GM19035 (cell line): ENCODE results near the gene TDP1.
"Not testable (repeated sequence)": the region's sequence is repeated elsewhere in the genome, so short reads cannot be mapped to it uniquely, and the experiment has no call there.

Source experiments
- ATAC-seq: cut with Tn5 transposase; IDR thresholded peaks from one replicate; pipeline ENCODE4 v1.9.1; 2021; ENCODE audit not compliant: unreplicated experiment

Gene TDP1

DNA sequence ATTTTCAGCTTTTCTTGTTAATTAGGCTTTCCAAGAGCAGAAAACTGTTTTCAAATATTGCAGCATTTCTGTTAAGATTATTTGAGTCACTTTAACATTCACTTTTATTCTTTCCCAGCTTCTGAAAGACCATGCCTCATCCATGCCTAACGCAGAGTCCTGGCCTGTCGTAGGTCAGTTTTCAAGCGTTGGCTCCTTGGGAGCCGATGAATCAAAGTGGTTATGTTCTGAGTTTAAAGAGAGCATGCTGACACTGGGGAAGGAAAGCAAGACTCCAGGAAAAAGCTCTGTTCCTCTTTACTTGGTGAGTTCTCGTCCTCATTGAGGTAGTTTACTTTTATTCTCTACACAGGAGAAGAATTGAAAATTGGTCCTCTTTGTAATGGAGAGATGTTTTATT is 33.1 kb downstream of the TDP1 start:
- no peak for ATAC-seq

GRCh38 chr14:89990218-89990617 is 34.5 kb downstream of the TDP1 start:
- ATAC-seq, result no peak

DNA sequence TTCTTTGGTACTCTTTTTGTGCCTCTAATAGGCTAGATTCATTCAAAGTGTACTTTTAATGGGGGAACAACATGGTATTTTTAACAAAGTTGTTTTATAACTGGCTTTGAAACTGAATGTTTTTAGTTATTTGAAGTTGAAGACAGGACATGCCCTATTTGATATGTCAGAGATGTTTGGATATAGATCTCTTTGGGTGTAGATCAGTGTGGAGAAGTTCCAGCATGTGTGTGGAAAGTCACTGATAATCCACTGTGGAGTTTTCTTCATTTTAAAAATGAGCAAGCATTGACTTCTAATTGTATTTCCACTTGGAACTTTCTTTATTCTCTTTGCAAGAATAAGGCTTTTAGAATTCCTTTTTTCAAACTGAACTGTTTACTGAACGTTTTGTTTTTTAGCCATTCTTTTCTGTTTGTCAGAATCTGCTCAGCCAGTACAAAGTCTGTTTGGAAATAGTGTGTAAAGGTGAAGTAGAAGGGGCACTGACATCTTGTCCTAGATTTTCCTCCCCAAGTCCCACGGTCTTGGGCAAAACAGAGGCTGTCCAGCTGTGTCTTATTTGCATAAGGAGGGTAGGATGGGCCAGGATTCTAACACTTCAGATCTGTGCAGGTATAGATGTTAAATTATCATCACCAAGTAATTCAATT is 35.0 kb downstream of the TDP1 start:
- no peak for ATAC-seq

GRCh38 chr14:89992273-89992672 is 36.5 kb downstream of the TDP1 start:
- no peak for ATAC-seq

DNA sequence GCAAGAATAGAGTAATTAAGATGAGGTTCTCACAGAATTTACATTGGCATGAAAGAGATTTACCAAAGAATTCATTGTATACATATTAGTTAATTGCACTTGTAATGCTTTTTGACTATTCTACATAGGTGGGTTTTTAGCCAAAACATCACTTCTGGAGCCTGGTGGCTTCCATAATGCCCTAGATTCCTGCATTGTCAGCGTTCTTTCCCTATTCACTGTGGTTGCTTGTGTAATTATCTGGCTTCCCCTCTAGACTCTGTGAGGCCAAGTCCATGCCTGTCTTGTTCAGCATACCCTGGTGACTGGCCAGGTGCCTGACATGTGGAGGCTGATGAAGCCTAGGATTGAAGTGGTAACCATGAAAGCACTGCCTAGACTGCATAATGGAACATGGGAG is 41.2 kb downstream of the TDP1 start:
- no peak for ATAC-seq

DNA sequence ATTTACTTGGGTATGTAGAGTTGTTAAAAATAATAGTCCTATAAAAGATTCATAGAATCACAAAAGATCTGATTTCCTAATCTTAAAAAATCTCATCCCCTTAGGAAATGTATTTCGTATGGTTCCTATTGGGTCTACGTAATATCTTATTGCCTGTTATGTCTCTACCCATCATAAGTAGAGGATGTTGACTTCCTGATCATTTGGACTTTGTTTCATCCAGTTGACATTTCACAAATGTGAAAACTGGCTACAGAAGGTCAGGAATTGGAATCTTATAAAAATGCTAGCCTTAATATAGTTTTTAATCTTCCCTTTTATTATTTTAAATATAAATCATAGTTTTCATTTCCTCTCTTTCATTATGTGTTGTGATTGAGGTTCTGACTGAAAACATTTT is 45.2 kb downstream of the TDP1 start:
- ATAC-seq, result no peak

DNA sequence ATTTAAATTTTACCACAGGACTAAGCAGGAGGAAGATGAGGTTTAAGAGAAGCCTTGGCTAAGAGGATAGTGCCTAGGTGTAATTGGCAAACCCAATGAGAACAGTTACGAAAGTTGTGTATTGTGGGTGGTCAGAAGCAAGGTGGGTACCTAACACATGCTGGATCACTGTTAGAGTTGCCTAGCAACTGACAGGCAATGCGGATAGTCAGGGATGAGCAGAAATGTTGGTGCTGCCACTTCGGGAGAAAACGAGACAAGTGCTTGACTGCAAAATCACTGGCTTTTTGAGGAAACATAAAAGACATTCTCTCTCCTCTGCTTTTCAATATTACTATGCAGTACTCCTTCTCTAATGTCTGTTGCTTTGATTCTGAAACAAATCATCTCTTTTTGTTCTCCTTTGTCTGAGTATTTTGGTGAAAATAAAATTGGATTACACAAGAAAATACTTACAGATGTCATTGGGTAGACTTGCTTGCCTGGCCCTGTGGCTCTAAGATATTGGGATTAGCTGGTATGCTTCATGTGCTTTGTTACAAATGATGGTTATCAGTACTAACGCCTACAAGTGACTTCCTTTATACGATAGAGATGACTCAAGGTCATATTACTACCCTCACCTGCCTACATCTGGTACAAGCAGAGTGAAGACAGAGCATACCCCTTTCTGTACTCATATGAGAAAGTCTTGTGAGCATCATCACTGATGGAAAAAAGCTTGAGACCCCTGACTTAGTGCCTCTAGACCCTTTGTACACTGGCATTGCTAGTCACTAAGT is 48.0 kb downstream of the TDP1 start:
- ATAC-seq, result no peak

- ATAC-seq, result no peak
Observed at GRCh38 chr14:90005441-90005840, 49.7 kb downstream of the TDP1 start.

GRCh38 chr14:90005939-90006530 is 50.3 kb downstream of the TDP1 start:
- no peak for ATAC-seq

DNA sequence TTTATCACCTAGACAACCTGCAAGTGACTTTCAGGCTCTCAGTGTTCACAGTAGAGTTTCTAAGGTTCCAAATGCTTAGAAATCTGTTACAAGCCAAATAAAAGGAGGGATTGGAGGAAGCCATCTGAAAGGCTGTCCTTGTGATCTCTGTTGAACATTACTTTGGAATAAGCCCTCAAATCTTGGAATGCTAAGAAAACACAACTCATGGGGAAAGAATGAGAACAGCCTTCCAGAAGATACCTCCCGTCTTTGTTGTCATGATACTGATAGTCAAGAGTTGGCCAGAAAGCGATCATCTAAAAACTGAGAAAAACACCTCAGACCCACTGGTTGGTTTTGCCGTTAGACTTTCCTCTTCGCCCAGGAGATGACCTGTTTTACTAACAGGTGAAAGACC is 61.6 kb downstream of the TDP1 start:
- no peak for ATAC-seq

- no peak for ATAC-seq
Observed at GRCh38 chr14:90019824-90020523, 64.2 kb downstream of the TDP1 start.

DNA sequence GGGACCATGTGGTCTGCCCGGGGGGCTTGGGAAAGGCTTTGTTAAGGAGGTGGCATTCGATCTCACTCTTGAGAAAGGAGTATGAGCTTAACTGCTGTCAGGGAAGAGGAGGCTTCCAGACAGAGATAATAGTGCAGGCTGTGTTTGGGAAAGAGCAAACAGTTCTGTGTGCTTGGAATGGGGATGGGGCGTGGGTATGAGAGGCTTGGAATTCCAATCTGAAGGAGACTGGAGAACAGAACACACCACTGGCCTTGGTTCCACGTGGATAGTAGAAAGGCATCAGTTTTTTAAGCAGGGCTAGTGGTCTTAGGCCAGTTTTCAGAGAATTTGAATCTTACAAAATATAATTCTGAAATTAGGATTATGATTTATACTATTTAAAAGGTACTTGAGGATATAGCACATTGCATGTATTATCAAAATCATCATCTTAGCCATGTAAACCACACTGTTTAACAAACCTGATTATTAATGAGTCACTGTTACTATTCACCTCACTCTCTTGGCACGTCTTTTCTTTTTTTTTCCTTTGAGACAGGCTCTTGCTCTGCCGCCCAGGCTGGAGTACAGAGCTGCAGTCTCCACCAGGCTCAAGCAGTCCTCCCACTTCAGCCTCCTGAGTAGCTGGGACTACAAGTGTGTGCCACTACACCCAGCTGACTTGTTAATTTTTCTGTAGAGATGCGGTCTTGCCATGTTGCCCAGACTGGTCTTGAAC is 67.6 kb downstream of the TDP1 start:
- ATAC-seq, result no peak

- ATAC-seq, result no peak
Observed at GRCh38 chr14:90024910-90025309, 69.2 kb downstream of the TDP1 start.

DNA sequence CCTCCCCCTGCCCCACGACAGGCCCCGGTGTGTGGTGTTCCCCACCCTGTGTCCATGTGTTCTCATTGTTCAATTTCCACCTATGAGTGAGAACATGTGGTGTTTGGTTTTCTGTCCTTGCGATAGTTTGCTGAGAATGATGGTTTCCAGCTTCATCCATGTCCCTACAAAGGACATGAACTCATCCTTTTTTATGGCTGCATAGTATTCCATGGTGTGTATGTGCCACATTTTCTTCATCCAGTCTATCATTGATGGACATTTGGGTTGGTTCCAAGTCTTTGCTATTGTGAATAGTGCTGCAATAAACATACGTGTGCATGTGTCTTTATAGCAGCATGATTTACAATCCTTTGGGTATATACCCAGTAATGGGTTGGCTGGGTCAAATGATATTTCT is 70.9 kb downstream of the TDP1 start:
- ATAC-seq, result not testable (repeated sequence)

- ATAC-seq, result no peak
Observed at GRCh38 chr14:90027842-90028241, 72.1 kb downstream of the TDP1 start.

DNA sequence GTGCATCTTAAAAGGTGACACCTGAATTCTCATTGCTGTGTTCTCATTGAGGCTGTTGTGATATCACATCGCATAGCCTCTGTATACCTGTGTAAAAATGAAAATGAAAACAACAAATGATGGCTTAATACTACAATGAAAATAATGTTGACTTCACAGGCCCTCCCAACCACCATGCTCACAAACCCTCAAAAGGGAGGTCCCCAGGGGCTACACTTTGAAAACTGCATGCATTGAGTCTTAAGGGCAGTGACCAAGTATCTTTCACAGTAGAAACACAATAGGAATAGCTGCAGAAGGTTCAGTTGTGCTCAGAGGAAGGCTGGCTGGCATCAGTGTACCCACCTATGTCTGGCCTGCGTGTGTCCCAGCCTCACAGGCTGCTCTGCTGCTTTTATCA is 78.4 kb downstream of the TDP1 start:
- ATAC-seq, result no peak

DNA sequence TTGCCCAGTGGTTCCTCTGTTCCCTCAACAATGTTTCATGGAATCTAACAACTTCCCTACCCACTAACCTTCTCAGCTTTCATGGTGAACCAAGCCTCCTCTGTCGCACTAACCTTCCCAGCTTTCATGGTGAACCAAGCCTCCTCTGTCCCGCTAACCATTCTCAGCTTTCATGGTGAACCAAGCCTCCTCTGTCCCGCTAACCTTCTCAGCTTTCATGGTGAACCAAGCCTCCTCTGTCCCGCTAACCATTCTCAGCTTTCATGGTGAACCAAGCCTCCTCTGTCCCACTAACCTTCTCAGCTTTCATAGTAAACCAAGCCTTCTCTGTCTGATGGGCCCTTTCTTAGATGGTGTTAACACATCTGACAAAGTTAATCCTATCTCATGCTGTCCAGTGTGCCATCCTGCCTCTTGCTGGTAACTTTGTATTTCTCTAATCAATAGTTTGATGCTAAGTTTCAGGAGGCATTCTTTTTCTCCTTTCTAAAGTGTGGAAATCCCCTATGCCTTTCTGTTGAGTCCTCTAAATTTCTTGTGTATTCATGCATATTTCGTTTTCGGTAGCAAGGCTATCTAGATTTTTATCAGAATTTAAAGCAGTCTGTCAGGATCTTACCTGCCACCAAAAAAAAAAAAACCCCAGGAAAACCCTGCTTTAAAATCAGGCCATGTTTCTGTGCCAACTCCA is 79.3 kb downstream of the TDP1 start:
- no peak for ATAC-seq

DNA sequence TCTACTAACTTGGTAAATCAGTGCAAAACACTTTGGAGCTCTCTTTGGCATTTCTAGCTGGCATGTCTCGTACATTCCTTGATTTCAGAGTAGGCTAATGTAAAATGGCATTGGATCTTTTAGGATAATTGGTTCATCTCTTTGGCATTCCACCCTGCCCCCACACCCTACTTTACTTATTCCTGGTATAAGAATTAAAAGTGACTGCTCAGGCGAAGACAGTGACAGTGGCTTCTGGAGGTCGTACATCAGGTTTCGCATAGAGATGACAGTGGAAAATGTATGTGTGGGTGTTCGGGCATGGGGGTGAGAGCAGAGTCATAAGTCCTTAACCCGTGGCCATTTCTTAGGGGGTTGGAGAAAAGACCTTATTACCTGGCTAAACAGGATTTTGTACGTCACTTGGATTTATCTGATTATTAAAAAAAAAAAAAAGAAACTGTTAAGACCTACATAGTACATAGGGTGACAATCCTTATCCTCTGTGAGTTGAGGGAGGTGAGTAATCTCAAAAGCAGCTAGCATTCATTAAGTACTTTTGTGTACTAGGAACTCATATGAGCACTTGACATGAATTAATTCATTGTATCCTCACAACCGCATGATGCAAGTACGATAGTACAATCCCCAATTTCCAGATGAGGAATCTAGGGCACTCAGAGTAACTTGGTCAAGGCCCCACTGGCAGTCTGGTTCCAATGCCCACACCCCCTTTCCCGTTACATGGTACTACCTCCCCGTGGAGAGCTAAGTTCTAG is 83.7 kb downstream of the TDP1 start:
- ATAC-seq, result no peak

GRCh38 chr14:90040411-90040810 is 84.7 kb downstream of the TDP1 start:
- ATAC-seq, result no peak
